ENCODE results near the gene ATG9A. TPM values are rescaled to one million over a fixed set of nuclear protein-coding genes. Genes with fewer than 3 reads are reported as not detected.

The ATG9A gene
- total RNA-seq, 1 experiment from 2014 or later, result 52.1 TPM

GRCh38 chr2:219277703-219278654 is 48.5 kb upstream of the ATG9A start:
- intact Hi-C loops (cut with micrococcal nuclease), result loop anchor here (2.0 to 5.0 kb wide), 3 partner anchors 17 to 101 kb away; partner anchors contain the start of genes ANKZF1, ATG9A, CNPPD1 and RETREG2
- H3K36me3 Mint-ChIP-seq (ENCODE audit: insufficient read depth, unreplicated experiment), result peaks cover 24% of the 10 kb centered on the region
- BruUV-seq (replicated peaks), result no TSS peak
- peak overlapping the region; percentile 86 for H3K27ac Mint-ChIP-seq (ENCODE audit: low read depth, unreplicated experiment)
- H3K4me3 Mint-ChIP-seq (ENCODE audit: unreplicated experiment), result peak overlapping the region; percentile 29
- no peaks in the 10 kb centered on the region for H3K9me3 Mint-ChIP-seq (ENCODE audit: unreplicated experiment)
- no peaks in the 10 kb centered on the region for H3K27me3 Mint-ChIP-seq (ENCODE audit: insufficient read depth, unreplicated experiment)
- ChIA-PET CTCF (interaction anchor here (0.5 to 18.2 kb wide), 33 partner anchors 9 to 358 kb away, joined by 3 to 445 read pairs (median 4); partner anchors contain the start of genes ABCB6, CNPPD1, GLB1L and NHEJ1), POLR2A (interaction anchor here (0.5 to 10.0 kb wide), 16 partner anchors 9 to 416 kb away, joined by 3 to 263 read pairs (median 6); partner anchors contain the start of genes ABCB6, ANKZF1, ATG9A and CHPF)
- peaks cover 46% of the 10 kb centered on the region for H3K4me1 Mint-ChIP-seq (ENCODE audit: insufficient read depth, unreplicated experiment)
- peak; percentile 81 for DNase-seq (ENCODE audit: unreplicated experiment)
- TF ChIP-seq CTCF (IDR thresholded peaks at IDR 0.05; ENCODE audit: unreplicated experiment), result peak; percentile 89

- TSS peak; percentile 81 for BruUV-seq (replicated peaks)
- Mint-ChIP-seq H3K36me3 (ENCODE audit: insufficient read depth, unreplicated experiment) (no peaks in the 10 kb centered on the region), H3K4me1 (ENCODE audit: insufficient read depth, unreplicated experiment) (peaks cover 34% of the 10 kb centered on the region), H3K27ac (ENCODE audit: low read depth, unreplicated experiment) (peak overlapping the region; percentile 91), H3K27me3 (ENCODE audit: insufficient read depth, unreplicated experiment) (no peaks in the 10 kb centered on the region), H3K9me3 (ENCODE audit: unreplicated experiment) (no peaks in the 10 kb centered on the region), H3K4me3 (ENCODE audit: unreplicated experiment) (peak overlapping the region; percentile 44)
- CTCF ChIA-PET, result interaction anchor here (0.6 to 18.2 kb wide), 9 partner anchors 13 to 244 kb away, joined by 3 to 445 read pairs (median 3); partner anchors contain the start of genes ANKZF1 and NHEJ1
- peak; percentile 65 for DNase-seq (ENCODE audit: unreplicated experiment)
- no peak for TF ChIP-seq CTCF (IDR thresholded peaks at IDR 0.05; ENCODE audit: unreplicated experiment)
- POLR2A ChIA-PET, result interaction anchor here (0.8 to 10.0 kb wide), 11 partner anchors 10 to 269 kb away, joined by 3 to 263 read pairs (median 6); partner anchors contain the start of genes ABCB6, ANKZF1, ATG9A and CHPF
- intact Hi-C loops (cut with micrococcal nuclease), result loop anchor here (1.0 kb wide), 1 partner anchor 21 kb away; the partner anchor contains the start of genes TUBA4A and TUBA4B
Observed at GRCh38 chr2:219274361-219274921, 45.0 kb upstream of the ATG9A start.

- peaks cover 39% of the 10 kb centered on the region for H3K4me1 Mint-ChIP-seq (ENCODE audit: insufficient read depth, unreplicated experiment)
- H3K27me3 Mint-ChIP-seq (ENCODE audit: insufficient read depth, unreplicated experiment), result no peaks in the 10 kb centered on the region
- peak; percentile 94 for DNase-seq (ENCODE audit: unreplicated experiment)
- CTCF ChIA-PET, result interaction anchor here (0.6 to 18.2 kb wide), 8 partner anchors 13 to 114 kb away, joined by 3 to 445 read pairs (median 3); partner anchors contain the start of genes ANKZF1 and NHEJ1
- H3K9me3 Mint-ChIP-seq (ENCODE audit: unreplicated experiment), result no peaks in the 10 kb centered on the region
- H3K27ac Mint-ChIP-seq (ENCODE audit: low read depth, unreplicated experiment), result peak overlapping the region; percentile 91
- POLR2A ChIA-PET, result interaction anchor here (0.8 to 10.0 kb wide), 11 partner anchors 10 to 270 kb away, joined by 3 to 263 read pairs (median 6); partner anchors contain the start of genes ABCB6, ANKZF1, ATG9A and CHPF
- H3K36me3 Mint-ChIP-seq (ENCODE audit: insufficient read depth, unreplicated experiment), result no peaks in the 10 kb centered on the region
- intact Hi-C loops (cut with micrococcal nuclease), result loop anchor here (1.0 kb wide), 1 partner anchor 21 kb away; the partner anchor contains the start of genes TUBA4A and TUBA4B
- BruUV-seq (replicated peaks), result no TSS peak
- H3K4me3 Mint-ChIP-seq (ENCODE audit: unreplicated experiment), result peak overlapping the region; percentile 44
- TF ChIP-seq CTCF (IDR thresholded peaks at IDR 0.05; ENCODE audit: unreplicated experiment), result no peak
Observed at GRCh38 chr2:219273937-219274336, 44.5 kb upstream of the ATG9A start.

Data from MCF 10A (cell line).